ENCODE measurements around the gene GFOD1.

Gene GFOD1

DNA sequence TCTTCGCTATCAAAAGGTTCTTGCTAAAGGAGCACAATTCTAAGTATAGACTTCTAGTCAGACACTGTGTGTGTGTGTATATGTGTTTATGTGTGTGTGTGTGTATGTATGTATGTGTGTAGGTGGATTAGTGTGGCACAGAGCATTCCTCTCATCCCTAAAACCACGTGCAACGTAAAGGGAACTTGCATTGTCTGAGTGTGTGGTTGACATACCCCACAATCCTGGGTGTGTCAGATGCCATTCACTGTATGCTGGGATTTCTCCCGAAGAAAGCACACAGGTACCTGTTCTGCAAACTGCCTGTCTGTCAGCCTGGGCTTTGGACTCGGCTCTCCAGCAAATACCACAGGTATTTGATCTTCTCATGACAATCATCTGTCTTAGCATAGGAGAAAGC, 116.8 kb downstream of the GFOD1 start:
- Histone ChIP-seq H3K4me3 (ENCODE audit: low read depth, low read length) (no peak overlapping the region), H3K36me3 (ENCODE audit: control insufficient read depth, insufficient read depth, low read length) (no peaks in the 10 kb centered on the region), H3K79me2 (no peaks in the 10 kb centered on the region), H3K27me3 (ENCODE audit: control insufficient read depth, insufficient read depth, low read length) (no peaks in the 10 kb centered on the region), H3K4me1 (peaks cover 3% of the 10 kb centered on the region), H2AFZ (no peak overlapping the region), H3K4me2 (ENCODE audit: low read length) (no peak overlapping the region), H3K9ac (no peak overlapping the region), H3K27ac (no peak overlapping the region), H3K9me3 (ENCODE audit: control insufficient read depth, low read length) (no peaks in the 10 kb centered on the region)
- TF ChIP-seq, protein P1, sequence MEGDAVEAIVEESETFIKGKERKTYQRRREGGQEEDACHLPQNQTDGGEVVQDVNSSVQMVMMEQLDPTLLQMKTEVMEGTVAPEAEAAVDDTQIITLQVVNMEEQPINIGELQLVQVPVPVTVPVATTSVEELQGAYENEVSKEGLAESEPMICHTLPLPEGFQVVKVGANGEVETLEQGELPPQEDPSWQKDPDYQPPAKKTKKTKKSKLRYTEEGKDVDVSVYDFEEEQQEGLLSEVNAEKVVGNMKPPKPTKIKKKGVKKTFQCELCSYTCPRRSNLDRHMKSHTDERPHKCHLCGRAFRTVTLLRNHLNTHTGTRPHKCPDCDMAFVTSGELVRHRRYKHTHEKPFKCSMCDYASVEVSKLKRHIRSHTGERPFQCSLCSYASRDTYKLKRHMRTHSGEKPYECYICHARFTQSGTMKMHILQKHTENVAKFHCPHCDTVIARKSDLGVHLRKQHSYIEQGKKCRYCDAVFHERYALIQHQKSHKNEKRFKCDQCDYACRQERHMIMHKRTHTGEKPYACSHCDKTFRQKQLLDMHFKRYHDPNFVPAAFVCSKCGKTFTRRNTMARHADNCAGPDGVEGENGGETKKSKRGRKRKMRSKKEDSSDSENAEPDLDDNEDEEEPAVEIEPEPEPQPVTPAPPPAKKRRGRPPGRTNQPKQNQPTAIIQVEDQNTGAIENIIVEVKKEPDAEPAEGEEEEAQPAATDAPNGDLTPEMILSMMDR (IDR thresholded peaks at IDR 0.05): no peak

DNA sequence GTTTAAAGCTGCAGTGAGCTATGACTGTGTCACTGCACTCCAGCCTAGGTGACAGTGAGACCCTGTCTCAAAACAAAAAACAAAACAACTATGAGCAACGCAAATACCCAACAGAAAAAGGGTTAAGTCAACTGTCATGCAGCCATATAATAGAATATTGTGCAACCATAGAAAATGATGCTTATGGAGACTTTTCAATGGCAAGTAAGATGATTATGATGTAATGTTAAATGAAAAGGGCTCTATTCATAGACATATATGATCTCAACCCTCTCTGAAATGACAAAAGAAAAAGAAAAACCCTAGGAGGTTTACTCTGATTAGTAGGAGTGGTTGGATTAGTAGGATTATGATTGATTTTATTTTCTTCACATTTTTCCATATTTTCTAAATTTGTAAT, 117.8 kb downstream of the GFOD1 start:
- Histone ChIP-seq H3K4me2 (ENCODE audit: low read length) (no peak overlapping the region), H3K27me3 (ENCODE audit: control insufficient read depth, insufficient read depth, low read length) (no peaks in the 10 kb centered on the region), H3K9me3 (ENCODE audit: control insufficient read depth, low read length) (no peaks in the 10 kb centered on the region), H3K36me3 (ENCODE audit: control insufficient read depth, insufficient read depth, low read length) (no peaks in the 10 kb centered on the region), H3K9ac (no peak overlapping the region), H3K79me2 (no peaks in the 10 kb centered on the region), H3K27ac (no peak overlapping the region), H3K4me3 (ENCODE audit: low read depth, low read length) (no peak overlapping the region), H2AFZ (no peak overlapping the region), H3K4me1 (peaks cover 3% of the 10 kb centered on the region)
- TF ChIP-seq, protein P1 (IDR thresholded peaks at IDR 0.05): no peak

DNA sequence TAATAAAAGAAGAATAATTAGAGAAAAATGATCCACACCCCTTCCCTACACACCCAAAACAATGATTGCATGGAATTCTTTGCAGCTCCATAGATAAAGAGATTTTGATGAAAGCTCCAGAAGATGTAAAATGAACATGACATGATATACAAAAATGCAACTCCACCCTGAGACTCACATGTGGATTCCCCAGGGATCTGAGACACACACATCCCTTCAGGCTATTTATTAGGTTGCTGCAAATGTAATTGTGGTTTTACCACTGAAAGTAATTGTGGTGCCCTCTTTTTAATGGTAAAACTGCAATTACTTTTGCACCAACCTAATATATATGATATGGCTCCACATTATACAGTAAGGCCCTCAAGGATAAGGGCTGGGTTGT, 118.7 kb downstream of the GFOD1 start:
- TF ChIP-seq, protein P1 (IDR thresholded peaks at IDR 0.05): no peak
- H3K9ac ChIP-seq: no peak overlapping the region
- H3K9me3 ChIP-seq (ENCODE audit: control insufficient read depth, low read length): no peaks in the 10 kb centered on the region
- H3K27me3 ChIP-seq (ENCODE audit: control insufficient read depth, insufficient read depth, low read length): no peaks in the 10 kb centered on the region
- H3K4me1 ChIP-seq: peaks cover 3% of the 10 kb centered on the region
- no peaks in the 10 kb centered on the region for H3K79me2 ChIP-seq
- no peaks in the 10 kb centered on the region for H3K36me3 ChIP-seq (ENCODE audit: control insufficient read depth, insufficient read depth, low read length)
- no peak overlapping the region for H3K4me3 ChIP-seq (ENCODE audit: low read depth, low read length)
- H2AFZ ChIP-seq: no peak overlapping the region
- H3K4me2 ChIP-seq (ENCODE audit: low read length): no peak overlapping the region
- H3K27ac ChIP-seq: no peak overlapping the region

DNA sequence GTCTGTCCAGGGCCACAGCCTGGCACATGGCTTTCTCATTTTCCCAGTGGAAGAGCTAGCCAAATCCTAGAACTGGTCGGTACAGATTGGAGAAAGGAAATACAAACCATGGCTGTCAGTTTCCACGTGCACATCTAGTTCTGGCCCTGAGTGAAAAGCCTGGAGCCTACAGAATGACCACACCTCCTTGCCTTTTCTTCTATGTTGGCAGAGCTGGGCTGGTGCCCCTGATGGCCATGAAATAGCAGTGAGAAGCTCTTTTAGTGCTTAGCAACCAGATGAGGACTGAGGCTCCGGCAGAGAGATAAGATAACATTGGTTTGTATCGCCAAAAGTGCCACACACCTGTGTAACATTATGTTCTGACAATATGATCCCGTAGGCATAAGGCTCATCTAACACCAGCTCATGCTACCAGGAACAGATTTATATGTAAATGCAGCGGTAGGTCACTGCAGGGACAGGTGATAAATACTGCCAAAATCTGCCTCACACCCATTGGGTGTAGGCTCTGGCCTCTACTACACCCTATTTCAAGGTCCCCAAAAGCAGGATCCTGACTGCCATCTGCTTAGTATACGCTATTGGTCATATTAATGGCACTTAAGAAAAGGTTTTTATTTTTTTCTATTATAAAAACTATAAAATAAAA, 119.2 kb downstream of the GFOD1 start:
- Histone ChIP-seq H3K4me2 (ENCODE audit: low read length) (no peak overlapping the region), H3K36me3 (ENCODE audit: control insufficient read depth, insufficient read depth, low read length) (no peaks in the 10 kb centered on the region), H3K4me1 (peaks cover 3% of the 10 kb centered on the region), H2AFZ (no peak overlapping the region), H3K27me3 (ENCODE audit: control insufficient read depth, insufficient read depth, low read length) (no peaks in the 10 kb centered on the region), H3K27ac (no peak overlapping the region), H3K79me2 (no peaks in the 10 kb centered on the region), H3K9ac (no peak overlapping the region), H3K4me3 (ENCODE audit: low read depth, low read length) (no peak overlapping the region), H3K9me3 (ENCODE audit: control insufficient read depth, low read length) (no peaks in the 10 kb centered on the region)
- TF ChIP-seq, protein P1 (IDR thresholded peaks at IDR 0.05): no peak

DNA sequence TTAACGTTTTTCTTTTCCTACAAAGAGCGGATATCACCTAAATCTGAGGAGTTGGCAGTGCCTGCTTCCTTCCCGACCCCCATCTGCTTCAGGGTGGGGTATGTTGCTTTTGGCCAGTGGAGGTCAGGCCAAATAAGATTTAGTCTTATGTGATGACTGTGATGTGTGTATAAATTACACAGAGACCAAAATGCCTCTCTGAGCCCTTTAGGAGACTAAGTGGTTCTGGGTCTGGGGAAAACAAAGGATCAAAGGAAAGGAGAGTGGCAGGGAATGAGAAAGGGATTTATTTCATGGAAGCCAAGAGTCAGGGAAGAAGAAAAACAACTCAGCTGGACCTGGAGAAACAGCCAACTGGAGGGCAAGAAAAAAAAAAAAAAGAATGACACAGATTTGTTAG, 120.0 kb downstream of the GFOD1 start:
- H3K9ac ChIP-seq: no peak overlapping the region
- no peaks in the 10 kb centered on the region for H3K36me3 ChIP-seq (ENCODE audit: control insufficient read depth, insufficient read depth, low read length)
- no peak overlapping the region for H3K4me2 ChIP-seq (ENCODE audit: low read length)
- no peaks in the 10 kb centered on the region for H3K27me3 ChIP-seq (ENCODE audit: control insufficient read depth, insufficient read depth, low read length)
- H2AFZ ChIP-seq: no peak overlapping the region
- H3K9me3 ChIP-seq (ENCODE audit: control insufficient read depth, low read length): no peaks in the 10 kb centered on the region
- TF ChIP-seq, protein P1 (IDR thresholded peaks at IDR 0.05): no peak
- no peaks in the 10 kb centered on the region for H3K4me1 ChIP-seq
- no peaks in the 10 kb centered on the region for H3K79me2 ChIP-seq
- no peak overlapping the region for H3K27ac ChIP-seq
- H3K4me3 ChIP-seq (ENCODE audit: low read depth, low read length): no peak overlapping the region
